Measurements from ENCODE around the gene FBXO10.

GRCh38 chr9:37563806-37564513, 12.2 kb downstream of the FBXO10 start:
- TF ChIP-seq CTCF (conservative IDR thresholded peaks at IDR 0.05; ENCODE audit: low read length) (no peak), EZH2phosphoT487 (IDR thresholded peaks at IDR 0.05; ENCODE audit: borderline replicate concordance, low read depth, low read length) (no peak)
